Astrocyte (in vitro differentiated cells and primary cell): Measurements from ENCODE around the gene ZNF689.

Experiments used
- CTCF ChIP-seq: IDR thresholded peaks from 2 replicates; pipeline ENCODE4 v1.5.1; 2011; ENCODE audit warnings: low read depth, mild to moderate bottlenecking, inconsistent platforms, low read length, moderate library complexity; ENCODE audit not compliant: insufficient read depth
- EZH2 ChIP-seq: IDR thresholded peaks from 2 replicates; pipeline ENCODE4 v1.6.1; 2012; ENCODE audit warnings: mild to moderate bottlenecking, low read length, inconsistent platforms; ENCODE audit not compliant: insufficient read depth

GRCh38 chr16:30637944-30638343 lies 27.8 kb upstream of the ZNF689 start:
- peak; percentile 58 for TF ChIP-seq CTCF
- TF ChIP-seq EZH2, result no peak
